Stomach (tissue), 4 donors: ENCODE results near the gene L3MBTL4.

Experiments
- CTCF ChIP-seq, 7 experiments: fragments of 450-650 bp in 4 of 7; fragments of 200-600 bp in 3 of 7; sonication (generic) in 3 of 7; IDR thresholded peaks; one replicate each; pipeline ENCODE4 v1.5.1; 2016 to 2019; ENCODE audit warnings: antibody characterized with exemption in 7 of 7, control low read depth in 2 of 7, mild to moderate bottlenecking in 1 of 7
- EP300 ChIP-seq: sonication (generic); formaldehyde crosslinking; IDR thresholded peaks from one replicate; pipeline ENCODE4 v1.6.1; 2017; ENCODE audit warnings: antibody characterized with exemption
- POLR2A ChIP-seq, 4 donors: fragments of 450-650 bp; IDR thresholded peaks; one replicate each; pipeline ENCODE4 v1.6.1; 2016; ENCODE audit warnings: antibody characterized with exemption in 4 of 4, control low read depth in 2 of 4, mild to moderate bottlenecking in 1 of 4, moderate library complexity in 1 of 4

GRCh38 chr18:6370410-6370809, 44.3 kb downstream of the L3MBTL4 start:
- TF ChIP-seq EP300 (no peak), CTCF (IDR thresholded peaks at IDR 0.05) (no peak), POLR2A (IDR thresholded peaks at IDR 0.05) (no peak)
